RWPE2 (cell line): ENCODE data around the gene MAPK7.

Source experiments
- ATAC-seq: fragments of 200-7000 bp; cut with Tn5 transposase; 3 replicates; pipeline ENCODE4 v1.9.1; 2021; ENCODE audit warnings: low read depth
- DNase-seq: peaks from one replicate; pipeline ENCODE4 v3.0.0-alpha.2; 2020; ENCODE audit warnings: low spot score
- H3K27ac ChIP-seq: fragments of 450-650 bp; 2 replicates; pipeline ENCODE4 v1.5.1; 2017; ENCODE audit warnings: mild to moderate bottlenecking; ENCODE audit not compliant: poor library complexity, severe bottlenecking
- H3K27me3 ChIP-seq: fragments of 250-450 bp; sonication (Bioruptor Pico); 2 replicates; pipeline ENCODE4 v1.5.1; 2021; ENCODE audit warnings: mild to moderate bottlenecking, moderate library complexity; ENCODE audit not compliant: insufficient read depth, poor library complexity, severe bottlenecking
- H3K36me3 ChIP-seq: fragments of 250-450 bp; sonication (Bioruptor Pico); 2 replicates; pipeline ENCODE4 v1.5.1; 2020; ENCODE audit warnings: low read depth, mild to moderate bottlenecking, moderate library complexity
- H3K4me1 ChIP-seq: fragments of 250-450 bp; sonication (Bioruptor Pico); 2 replicates; pipeline ENCODE4 v1.5.1; 2021; ENCODE audit warnings: mild to moderate bottlenecking, moderate library complexity; ENCODE audit not compliant: insufficient read depth, poor library complexity, severe bottlenecking
- H3K4me3 ChIP-seq: fragments of 250-450 bp; sonication (Bioruptor Pico); 2 replicates; pipeline ENCODE4 v1.5.1; 2021; ENCODE audit warnings: mild to moderate bottlenecking, moderate library complexity; ENCODE audit not compliant: severe bottlenecking
- H3K9me3 ChIP-seq: fragments of 250-450 bp; sonication (Bioruptor Pico); 2 replicates; pipeline ENCODE4 v1.5.1; 2021; ENCODE audit warnings: mild to moderate bottlenecking, moderate library complexity; ENCODE audit not compliant: severe bottlenecking
- TF ChIP-seq, protein P1 (sequence below): fragments of 450-650 bp; IDR thresholded peaks from one replicate; pipeline ENCODE4 v1.5.1; 2017; ENCODE audit warnings: mild to moderate bottlenecking, moderate library complexity; ENCODE audit not compliant: poor library complexity, severe bottlenecking

MAPK7 gene

GRCh38 chr17:19411631-19412030, 33.3 kb downstream of the MAPK7 start:
- no peak for DNase-seq

DNA sequence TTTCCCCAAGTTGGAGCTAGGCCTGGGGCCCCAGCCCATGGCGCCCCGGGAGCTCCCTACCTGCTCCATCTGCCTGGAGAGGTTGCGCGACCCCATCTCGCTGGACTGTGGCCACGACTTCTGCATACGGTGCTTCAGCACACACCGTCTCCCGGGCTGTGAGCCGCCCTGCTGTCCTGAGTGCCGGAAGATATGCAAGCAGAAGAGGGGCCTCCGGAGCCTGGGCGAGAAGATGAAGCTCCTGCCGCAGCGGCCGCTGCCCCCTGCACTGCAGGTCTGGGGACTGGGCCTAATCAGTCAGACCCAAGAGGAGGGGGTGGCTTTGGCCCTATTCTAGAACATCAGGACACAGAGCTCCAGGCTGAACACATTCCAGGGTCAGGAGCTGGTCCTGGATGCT, 34.2 kb downstream of the MAPK7 start:
- DNase-seq, result no peak
- TF ChIP-seq, protein P1, sequence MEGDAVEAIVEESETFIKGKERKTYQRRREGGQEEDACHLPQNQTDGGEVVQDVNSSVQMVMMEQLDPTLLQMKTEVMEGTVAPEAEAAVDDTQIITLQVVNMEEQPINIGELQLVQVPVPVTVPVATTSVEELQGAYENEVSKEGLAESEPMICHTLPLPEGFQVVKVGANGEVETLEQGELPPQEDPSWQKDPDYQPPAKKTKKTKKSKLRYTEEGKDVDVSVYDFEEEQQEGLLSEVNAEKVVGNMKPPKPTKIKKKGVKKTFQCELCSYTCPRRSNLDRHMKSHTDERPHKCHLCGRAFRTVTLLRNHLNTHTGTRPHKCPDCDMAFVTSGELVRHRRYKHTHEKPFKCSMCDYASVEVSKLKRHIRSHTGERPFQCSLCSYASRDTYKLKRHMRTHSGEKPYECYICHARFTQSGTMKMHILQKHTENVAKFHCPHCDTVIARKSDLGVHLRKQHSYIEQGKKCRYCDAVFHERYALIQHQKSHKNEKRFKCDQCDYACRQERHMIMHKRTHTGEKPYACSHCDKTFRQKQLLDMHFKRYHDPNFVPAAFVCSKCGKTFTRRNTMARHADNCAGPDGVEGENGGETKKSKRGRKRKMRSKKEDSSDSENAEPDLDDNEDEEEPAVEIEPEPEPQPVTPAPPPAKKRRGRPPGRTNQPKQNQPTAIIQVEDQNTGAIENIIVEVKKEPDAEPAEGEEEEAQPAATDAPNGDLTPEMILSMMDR, result no peak
- Histone ChIP-seq H3K9me3 (no peaks in the 10 kb centered on the region), H3K36me3 (no peaks in the 10 kb centered on the region), H3K27me3 (no peaks in the 10 kb centered on the region), H3K4me1 (peaks cover 7% of the 10 kb centered on the region), H3K27ac (no peak overlapping the region), H3K4me3 (no peak overlapping the region)
- no peak for ATAC-seq

More at GRCh38 chr17:19411631-19412030, 33.3 kb downstream of the MAPK7 start:
- TF ChIP-seq, protein P1, result no peak
- Histone ChIP-seq H3K27ac (no peak overlapping the region), H3K27me3 (no peaks in the 10 kb centered on the region), H3K4me3 (no peak overlapping the region), H3K36me3 (no peaks in the 10 kb centered on the region), H3K4me1 (peaks cover 7% of the 10 kb centered on the region), H3K9me3 (no peaks in the 10 kb centered on the region)
- ATAC-seq, result no peak

- no peak overlapping the region for H3K4me3 ChIP-seq
- H3K9me3 ChIP-seq, result no peaks in the 10 kb centered on the region
- peaks cover 7% of the 10 kb centered on the region for H3K4me1 ChIP-seq
- no peaks in the 10 kb centered on the region for H3K27me3 ChIP-seq
- no peaks in the 10 kb centered on the region for H3K36me3 ChIP-seq
- no peak overlapping the region for H3K27ac ChIP-seq
- ATAC-seq (no peak), DNase-seq (no peak)
- TF ChIP-seq, protein P1, result no peak
These were observed 34.7 kb downstream of the MAPK7 start for GRCh38 chr17:19412984-19413383.

GRCh38 chr17:19413761-19414160, 35.5 kb downstream of the MAPK7 start:
- ATAC-seq (no peak), DNase-seq (no peak)
- no peak overlapping the region for H3K4me3 ChIP-seq
- H3K27me3 ChIP-seq, result no peaks in the 10 kb centered on the region
- TF ChIP-seq, protein P1, result no peak
- no peak overlapping the region for H3K27ac ChIP-seq
- H3K36me3 ChIP-seq, result no peaks in the 10 kb centered on the region
- H3K4me1 ChIP-seq, result peaks cover 7% of the 10 kb centered on the region
- no peaks in the 10 kb centered on the region for H3K9me3 ChIP-seq

DNA sequence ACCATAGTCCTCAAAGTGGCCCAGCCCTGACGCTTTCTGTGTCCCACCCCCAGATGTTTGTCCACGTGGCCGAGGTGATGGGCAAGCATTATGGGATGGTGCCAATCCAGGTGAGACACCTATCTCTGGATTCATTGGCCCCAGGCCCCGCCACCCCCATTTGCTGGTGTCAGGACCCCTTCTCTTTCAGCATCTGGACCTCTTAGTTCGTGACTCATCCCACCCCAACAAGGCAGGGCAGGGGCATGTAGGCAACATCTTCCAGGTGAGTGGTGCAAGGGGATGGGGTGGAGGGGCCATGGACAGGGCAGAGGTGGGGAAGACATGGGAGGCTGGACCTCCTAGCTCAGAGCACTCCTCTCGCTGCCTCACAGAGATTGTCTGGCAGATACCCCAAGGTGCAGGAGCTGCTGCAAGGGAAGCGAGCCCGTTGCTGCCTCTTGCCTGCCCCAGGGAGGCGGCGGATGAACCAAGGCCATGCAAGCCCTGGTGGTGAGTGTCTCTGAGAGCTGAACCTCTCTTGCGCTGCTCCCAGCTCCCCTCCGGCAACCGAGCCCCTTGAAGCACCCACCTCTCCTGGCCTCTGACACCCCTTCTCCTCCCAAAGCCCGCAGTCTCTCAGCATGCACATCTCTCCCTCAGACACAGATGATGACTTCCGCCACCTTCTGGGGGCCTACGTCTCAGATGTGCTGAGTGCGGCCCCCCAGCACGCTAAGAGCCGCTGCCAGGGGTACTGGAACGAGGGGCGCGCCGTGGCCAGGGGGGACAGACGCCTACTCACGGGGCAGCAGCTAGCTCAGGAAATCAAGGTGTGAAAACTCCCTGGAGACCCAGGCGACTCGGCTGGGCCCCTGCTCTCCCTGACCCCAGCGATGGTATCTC, 36.3 kb downstream of the MAPK7 start:
- Histone ChIP-seq H3K4me1 (peaks cover 3% of the 10 kb centered on the region), H3K36me3 (no peaks in the 10 kb centered on the region), H3K27ac (no peak overlapping the region), H3K27me3 (no peaks in the 10 kb centered on the region), H3K4me3 (no peak overlapping the region), H3K9me3 (no peaks in the 10 kb centered on the region)
- no peak for ATAC-seq
- TF ChIP-seq, protein P1, result no peak
- no peak for DNase-seq
